ENCODE measurements around the gene CXCL1.

Gene CXCL1

GRCh38 chr4:73851293-73851692 is 17.9 kb upstream of the CXCL1 start:
- TF ChIP-seq NFIC (IDR thresholded peaks at IDR 0.05), result no peak
- no peak for TF ChIP-seq FOXM1 (IDR thresholded peaks at IDR 0.05; ENCODE audit: borderline replicate concordance, low read depth)
- no peak for TF ChIP-seq TEAD4 (IDR thresholded peaks at IDR 0.05)
- TF ChIP-seq CREB1 (IDR thresholded peaks at IDR 0.05; ENCODE audit: low read depth), result no peak
- TF ChIP-seq MAX (IDR thresholded peaks at IDR 0.05), result no peak
- TF ChIP-seq CEBPB (IDR thresholded peaks at IDR 0.05), result no peak
- no peak for TF ChIP-seq EP300 (IDR thresholded peaks at IDR 0.05; ENCODE audit: borderline replicate concordance)
- no peak for TF ChIP-seq TAF1 (IDR thresholded peaks at IDR 0.05; ENCODE audit: low read depth)
- no peak for TF ChIP-seq ZBTB7A (IDR thresholded peaks at IDR 0.05; ENCODE audit: low read depth)
- TF ChIP-seq, protein P1, sequence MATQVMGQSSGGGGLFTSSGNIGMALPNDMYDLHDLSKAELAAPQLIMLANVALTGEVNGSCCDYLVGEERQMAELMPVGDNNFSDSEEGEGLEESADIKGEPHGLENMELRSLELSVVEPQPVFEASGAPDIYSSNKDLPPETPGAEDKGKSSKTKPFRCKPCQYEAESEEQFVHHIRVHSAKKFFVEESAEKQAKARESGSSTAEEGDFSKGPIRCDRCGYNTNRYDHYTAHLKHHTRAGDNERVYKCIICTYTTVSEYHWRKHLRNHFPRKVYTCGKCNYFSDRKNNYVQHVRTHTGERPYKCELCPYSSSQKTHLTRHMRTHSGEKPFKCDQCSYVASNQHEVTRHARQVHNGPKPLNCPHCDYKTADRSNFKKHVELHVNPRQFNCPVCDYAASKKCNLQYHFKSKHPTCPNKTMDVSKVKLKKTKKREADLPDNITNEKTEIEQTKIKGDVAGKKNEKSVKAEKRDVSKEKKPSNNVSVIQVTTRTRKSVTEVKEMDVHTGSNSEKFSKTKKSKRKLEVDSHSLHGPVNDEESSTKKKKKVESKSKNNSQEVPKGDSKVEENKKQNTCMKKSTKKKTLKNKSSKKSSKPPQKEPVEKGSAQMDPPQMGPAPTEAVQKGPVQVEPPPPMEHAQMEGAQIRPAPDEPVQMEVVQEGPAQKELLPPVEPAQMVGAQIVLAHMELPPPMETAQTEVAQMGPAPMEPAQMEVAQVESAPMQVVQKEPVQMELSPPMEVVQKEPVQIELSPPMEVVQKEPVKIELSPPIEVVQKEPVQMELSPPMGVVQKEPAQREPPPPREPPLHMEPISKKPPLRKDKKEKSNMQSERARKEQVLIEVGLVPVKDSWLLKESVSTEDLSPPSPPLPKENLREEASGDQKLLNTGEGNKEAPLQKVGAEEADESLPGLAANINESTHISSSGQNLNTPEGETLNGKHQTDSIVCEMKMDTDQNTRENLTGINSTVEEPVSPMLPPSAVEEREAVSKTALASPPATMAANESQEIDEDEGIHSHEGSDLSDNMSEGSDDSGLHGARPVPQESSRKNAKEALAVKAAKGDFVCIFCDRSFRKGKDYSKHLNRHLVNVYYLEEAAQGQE (IDR thresholded peaks at IDR 0.05; ENCODE audit: low read depth), result no peak
- no peak for TF ChIP-seq TCF12 (IDR thresholded peaks at IDR 0.05; ENCODE audit: low read depth)
- no peak for TF ChIP-seq YY1 (IDR thresholded peaks at IDR 0.05; ENCODE audit: low read depth)
- no peak for TF ChIP-seq USF1 (IDR thresholded peaks at IDR 0.05)
- TF ChIP-seq EGR1 (IDR thresholded peaks at IDR 0.05), result no peak
- no peak for TF ChIP-seq RAD21 (IDR thresholded peaks at IDR 0.05; ENCODE audit: low read depth)

GRCh38 chr4:73852771-73853170 is 16.4 kb upstream of the CXCL1 start:
- TF ChIP-seq, protein P1 (IDR thresholded peaks at IDR 0.05; ENCODE audit: low read depth), result no peak
- TF ChIP-seq CREB1 (IDR thresholded peaks at IDR 0.05; ENCODE audit: low read depth), result no peak
- no peak for TF ChIP-seq ZBTB7A (IDR thresholded peaks at IDR 0.05; ENCODE audit: low read depth)

DNA sequence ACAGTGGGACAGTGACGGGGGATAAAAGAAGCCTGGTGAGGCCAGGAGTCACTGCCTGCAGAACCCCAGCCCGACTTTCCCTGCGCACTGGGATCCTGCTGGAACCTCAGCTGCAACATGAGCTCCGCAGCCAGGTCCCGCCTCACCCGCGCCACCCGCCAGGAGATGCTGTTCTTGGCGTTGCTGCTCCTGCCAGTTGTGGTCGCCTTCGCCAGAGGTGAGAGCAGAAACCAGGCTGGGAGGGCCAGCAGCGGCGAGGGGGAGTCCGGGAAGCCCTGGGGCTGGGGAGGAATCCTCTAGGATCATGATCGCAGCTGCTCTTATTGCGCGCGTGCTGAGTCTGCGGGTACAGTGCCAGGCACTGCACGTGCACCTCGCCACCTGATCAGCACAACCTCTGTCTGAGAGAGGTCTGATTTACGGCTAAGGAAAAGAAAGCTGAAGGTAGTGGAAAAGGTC is 15.9 kb upstream of the CXCL1 start, which contains the start of gene PF4V1:
Gene PF4V1 (plus strand): TSS at position 51 of the 459 bp plus-strand sequence. CDS start 67 bp downstream, at position 118.
- TF ChIP-seq CREB1 (IDR thresholded peaks at IDR 0.05; ENCODE audit: low read depth) (no peak), USF1 (IDR thresholded peaks at IDR 0.05) (peak; percentile 32; the same call in 1 of the 2 replicates), FOXM1 (IDR thresholded peaks at IDR 0.05; ENCODE audit: borderline replicate concordance, low read depth) (no peak), ZBTB7A (IDR thresholded peaks at IDR 0.05; ENCODE audit: low read depth) (no peak), TCF12 (IDR thresholded peaks at IDR 0.05; ENCODE audit: low read depth) (no peak), EGR1 (IDR thresholded peaks at IDR 0.05) (no peak), YY1 (IDR thresholded peaks at IDR 0.05; ENCODE audit: low read depth) (no peak), RAD21 (IDR thresholded peaks at IDR 0.05; ENCODE audit: low read depth) (no peak), CEBPB (IDR thresholded peaks at IDR 0.05) (no peak), EP300 (IDR thresholded peaks at IDR 0.05; ENCODE audit: borderline replicate concordance) (no peak), TAF1 (IDR thresholded peaks at IDR 0.05; ENCODE audit: low read depth) (no peak), TEAD4 (IDR thresholded peaks at IDR 0.05) (no peak), NFIC (IDR thresholded peaks at IDR 0.05) (no peak), MAX (IDR thresholded peaks at IDR 0.05) (peak; percentile 58)
- TF ChIP-seq, protein P1 (IDR thresholded peaks at IDR 0.05; ENCODE audit: low read depth), result no peak

DNA sequence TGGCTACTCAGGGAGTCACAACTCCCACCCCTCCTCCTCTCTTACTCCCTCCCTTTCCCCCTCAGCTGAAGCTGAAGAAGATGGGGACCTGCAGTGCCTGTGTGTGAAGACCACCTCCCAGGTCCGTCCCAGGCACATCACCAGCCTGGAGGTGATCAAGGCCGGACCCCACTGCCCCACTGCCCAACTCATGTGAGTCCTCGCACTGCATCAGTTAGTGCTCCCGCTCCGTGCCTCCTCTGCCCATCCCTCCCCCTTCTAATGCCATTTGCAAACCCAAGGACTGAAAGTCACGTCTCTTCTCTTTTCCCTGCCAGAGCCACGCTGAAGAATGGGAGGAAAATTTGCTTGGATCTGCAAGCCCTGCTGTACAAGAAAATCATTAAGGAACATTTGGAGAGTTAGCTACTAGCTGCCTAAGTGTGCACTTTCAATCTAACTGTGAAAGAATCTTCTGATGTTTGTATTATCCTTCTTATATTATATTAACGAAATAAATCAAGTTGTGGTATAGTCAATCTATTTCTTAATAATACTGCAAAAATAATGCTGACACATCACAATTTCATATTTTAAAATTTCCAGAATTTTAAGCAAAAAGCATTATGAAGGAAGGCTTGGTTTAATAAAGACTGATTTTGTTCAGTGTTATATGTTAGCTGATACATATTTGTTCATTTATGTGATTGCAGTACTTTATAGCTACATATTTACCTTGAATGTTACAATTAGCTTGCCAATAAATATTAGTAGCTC is 15.3 kb upstream of the CXCL1 start:
- TF ChIP-seq, protein P1 (IDR thresholded peaks at IDR 0.05; ENCODE audit: low read depth), result no peak
- TF ChIP-seq ZBTB7A (IDR thresholded peaks at IDR 0.05; ENCODE audit: low read depth) (no peak), CEBPB (IDR thresholded peaks at IDR 0.05) (no peak), TEAD4 (IDR thresholded peaks at IDR 0.05) (no peak), USF1 (IDR thresholded peaks at IDR 0.05) (no peak), NFIC (IDR thresholded peaks at IDR 0.05) (no peak), TAF1 (IDR thresholded peaks at IDR 0.05; ENCODE audit: low read depth) (no peak), TCF12 (IDR thresholded peaks at IDR 0.05; ENCODE audit: low read depth) (no peak), CREB1 (IDR thresholded peaks at IDR 0.05; ENCODE audit: low read depth) (no peak), EP300 (IDR thresholded peaks at IDR 0.05; ENCODE audit: borderline replicate concordance) (no peak), FOXM1 (IDR thresholded peaks at IDR 0.05; ENCODE audit: borderline replicate concordance, low read depth) (no peak), EGR1 (IDR thresholded peaks at IDR 0.05) (no peak), MAX (IDR thresholded peaks at IDR 0.05) (no peak), RAD21 (IDR thresholded peaks at IDR 0.05; ENCODE audit: low read depth) (no peak), YY1 (IDR thresholded peaks at IDR 0.05; ENCODE audit: low read depth) (no peak)
